ENCODE measurements around the gene MIB1.

GRCh38 chr18:21916594-21916993, 176.0 kb downstream of the MIB1 start:
- TF ChIP-seq EZH2phosphoT487 (IDR thresholded peaks at IDR 0.05; ENCODE audit: low read length) (no peak), EZH2 (optimal IDR thresholded peaks at IDR 0.05; ENCODE audit: low read depth, low read length) (no peak), CTCF (IDR thresholded peaks at IDR 0.05; ENCODE audit: low read length) (no peak)

All from MM.1S (cell line).